ENCODE results near the gene CDC42SE2.

Gene CDC42SE2

GRCh38 chr5:131433109-131433508 lies 169.3 kb downstream of the CDC42SE2 start:
- TF ChIP-seq YY1 (IDR thresholded peaks at IDR 0.05; ENCODE audit: low read depth): no peak
- no peak for TF ChIP-seq CEBPB (IDR thresholded peaks at IDR 0.05)
- TF ChIP-seq TEAD4 (IDR thresholded peaks at IDR 0.05): no peak
- TF ChIP-seq EP300 (IDR thresholded peaks at IDR 0.05; ENCODE audit: borderline replicate concordance): no peak
- TF ChIP-seq TAF1 (IDR thresholded peaks at IDR 0.05; ENCODE audit: low read depth): no peak
- no peak for TF ChIP-seq TCF12 (IDR thresholded peaks at IDR 0.05; ENCODE audit: low read depth)
- TF ChIP-seq, protein P1, sequence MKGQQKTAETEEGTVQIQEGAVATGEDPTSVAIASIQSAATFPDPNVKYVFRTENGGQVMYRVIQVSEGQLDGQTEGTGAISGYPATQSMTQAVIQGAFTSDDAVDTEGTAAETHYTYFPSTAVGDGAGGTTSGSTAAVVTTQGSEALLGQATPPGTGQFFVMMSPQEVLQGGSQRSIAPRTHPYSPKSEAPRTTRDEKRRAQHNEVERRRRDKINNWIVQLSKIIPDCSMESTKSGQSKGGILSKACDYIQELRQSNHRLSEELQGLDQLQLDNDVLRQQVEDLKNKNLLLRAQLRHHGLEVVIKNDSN (IDR thresholded peaks at IDR 0.05): no peak
- TF ChIP-seq, protein P2, sequence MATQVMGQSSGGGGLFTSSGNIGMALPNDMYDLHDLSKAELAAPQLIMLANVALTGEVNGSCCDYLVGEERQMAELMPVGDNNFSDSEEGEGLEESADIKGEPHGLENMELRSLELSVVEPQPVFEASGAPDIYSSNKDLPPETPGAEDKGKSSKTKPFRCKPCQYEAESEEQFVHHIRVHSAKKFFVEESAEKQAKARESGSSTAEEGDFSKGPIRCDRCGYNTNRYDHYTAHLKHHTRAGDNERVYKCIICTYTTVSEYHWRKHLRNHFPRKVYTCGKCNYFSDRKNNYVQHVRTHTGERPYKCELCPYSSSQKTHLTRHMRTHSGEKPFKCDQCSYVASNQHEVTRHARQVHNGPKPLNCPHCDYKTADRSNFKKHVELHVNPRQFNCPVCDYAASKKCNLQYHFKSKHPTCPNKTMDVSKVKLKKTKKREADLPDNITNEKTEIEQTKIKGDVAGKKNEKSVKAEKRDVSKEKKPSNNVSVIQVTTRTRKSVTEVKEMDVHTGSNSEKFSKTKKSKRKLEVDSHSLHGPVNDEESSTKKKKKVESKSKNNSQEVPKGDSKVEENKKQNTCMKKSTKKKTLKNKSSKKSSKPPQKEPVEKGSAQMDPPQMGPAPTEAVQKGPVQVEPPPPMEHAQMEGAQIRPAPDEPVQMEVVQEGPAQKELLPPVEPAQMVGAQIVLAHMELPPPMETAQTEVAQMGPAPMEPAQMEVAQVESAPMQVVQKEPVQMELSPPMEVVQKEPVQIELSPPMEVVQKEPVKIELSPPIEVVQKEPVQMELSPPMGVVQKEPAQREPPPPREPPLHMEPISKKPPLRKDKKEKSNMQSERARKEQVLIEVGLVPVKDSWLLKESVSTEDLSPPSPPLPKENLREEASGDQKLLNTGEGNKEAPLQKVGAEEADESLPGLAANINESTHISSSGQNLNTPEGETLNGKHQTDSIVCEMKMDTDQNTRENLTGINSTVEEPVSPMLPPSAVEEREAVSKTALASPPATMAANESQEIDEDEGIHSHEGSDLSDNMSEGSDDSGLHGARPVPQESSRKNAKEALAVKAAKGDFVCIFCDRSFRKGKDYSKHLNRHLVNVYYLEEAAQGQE (IDR thresholded peaks at IDR 0.05; ENCODE audit: low read depth): no peak
- no peak for TF ChIP-seq NFIC (IDR thresholded peaks at IDR 0.05)
- no peak for TF ChIP-seq FOXM1 (IDR thresholded peaks at IDR 0.05; ENCODE audit: borderline replicate concordance, low read depth)
- no peak for TF ChIP-seq EGR1 (IDR thresholded peaks at IDR 0.05)

DNA sequence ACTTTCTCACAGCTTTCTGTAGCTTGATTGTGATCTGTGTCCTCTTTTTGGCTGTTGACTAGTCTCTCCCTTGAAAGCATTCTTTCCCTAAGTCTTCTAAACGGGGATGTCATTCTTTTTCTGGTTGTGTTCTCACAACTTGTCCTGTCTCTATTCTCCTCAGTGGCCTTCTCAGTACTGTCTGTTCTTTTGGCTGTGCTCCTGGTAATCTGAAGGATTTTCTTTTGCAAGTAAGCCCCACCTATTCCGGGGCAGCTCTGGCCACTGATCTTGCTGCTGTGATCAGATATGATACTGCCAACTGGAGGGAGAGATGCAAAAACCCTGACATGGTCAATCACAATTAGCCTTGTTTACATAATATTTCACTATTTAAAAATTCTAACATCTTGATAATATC lies 172.2 kb downstream of the CDC42SE2 start:
- TF ChIP-seq ZBTB7A (IDR thresholded peaks at IDR 0.05; ENCODE audit: low read depth) (no peak), RAD21 (IDR thresholded peaks at IDR 0.05; ENCODE audit: low read depth) (no peak), CEBPB (IDR thresholded peaks at IDR 0.05) (no peak), NFIC (IDR thresholded peaks at IDR 0.05) (no peak)

DNA sequence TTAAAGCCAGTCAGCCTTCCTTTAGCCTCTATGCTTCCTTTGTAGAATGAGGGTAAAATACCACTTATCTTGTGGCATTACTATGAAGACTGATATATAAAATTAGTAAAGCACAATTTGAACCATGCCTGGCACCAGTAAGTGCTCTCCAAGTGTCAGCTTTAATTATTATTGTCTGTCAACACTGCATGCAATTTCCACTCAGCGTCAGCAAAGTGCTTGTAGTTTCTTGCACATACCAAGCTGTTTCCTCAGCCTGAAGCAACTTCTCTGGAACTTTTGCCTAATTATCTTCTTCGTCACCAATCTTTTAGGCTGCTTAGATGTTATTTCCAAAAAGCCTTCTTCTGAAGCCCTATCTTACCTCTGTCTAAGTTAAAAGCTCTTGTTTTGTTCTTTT lies 177.3 kb downstream of the CDC42SE2 start:
- TF ChIP-seq RAD21 (IDR thresholded peaks at IDR 0.05; ENCODE audit: low read depth) (no peak), ZBTB7A (IDR thresholded peaks at IDR 0.05; ENCODE audit: low read depth) (no peak)
